NCI-H1417 (cell line): ENCODE data around the gene MPRIP.

Experiments used
- DNase-seq, 3 experiments: peaks; one replicate each; lab custom pipeline; 2025; lab: John Stamatoyannopoulos, UW

Gene MPRIP

GRCh38 chr17:17050346-17051345, 8.4 kb downstream of the MPRIP start:
- no peak for DNase-seq

GRCh38 chr17:17051380-17051779, 9.1 kb downstream of the MPRIP start:
- DNase-seq, result no peak

GRCh38 chr17:17051791-17052461, 9.7 kb downstream of the MPRIP start:
- peak in 2 of 3 experiments; percentile 36 to 76 for DNase-seq

- DNase-seq, result no peak
Measured at GRCh38 chr17:17052462-17053221, 10.4 kb downstream of the MPRIP start.

DNA sequence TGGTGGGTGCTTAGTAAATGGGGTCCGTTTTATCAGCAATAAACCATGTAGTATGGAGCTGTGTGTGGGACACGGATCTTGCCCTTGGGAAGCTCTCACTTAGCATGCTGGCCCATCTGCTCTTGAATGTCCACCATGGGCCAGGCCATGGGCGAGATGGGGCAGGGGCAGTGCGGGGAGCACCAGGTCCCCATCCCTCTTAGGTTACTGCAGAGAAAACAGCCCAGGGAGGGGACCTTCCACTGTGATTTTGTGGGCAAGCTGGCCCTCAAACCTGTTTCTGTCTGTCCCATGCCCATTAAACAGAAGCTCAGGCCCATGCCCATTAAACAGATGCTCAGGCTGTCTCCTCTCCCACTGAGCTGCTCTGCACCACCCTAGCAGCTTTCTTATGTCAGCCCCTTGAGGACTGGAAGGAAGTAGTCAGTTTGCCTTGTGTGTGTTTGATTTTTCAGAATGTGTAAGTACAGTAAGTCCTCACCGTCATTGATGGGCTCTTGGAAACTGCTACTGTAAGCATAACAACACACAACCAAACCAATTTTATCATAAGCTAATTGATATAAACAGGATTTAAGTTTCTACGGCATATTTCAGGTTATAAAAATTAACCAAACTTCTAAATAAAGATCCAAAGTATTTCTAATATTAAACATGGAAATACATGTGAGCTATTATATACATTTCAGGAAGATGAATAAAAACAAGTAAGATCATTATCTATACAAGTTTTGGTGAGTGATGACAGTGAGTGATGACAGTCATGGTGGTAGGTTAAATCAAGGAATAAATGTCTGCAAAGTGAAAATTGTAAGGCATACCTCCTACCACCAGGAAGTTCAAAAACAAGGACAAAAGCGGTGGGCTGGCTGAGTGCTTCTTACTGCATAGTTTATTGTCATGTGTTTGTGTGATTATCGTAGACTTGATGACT, 11.5 kb downstream of the MPRIP start:
- DNase-seq, result no peak

GRCh38 chr17:17054636-17055035, 12.4 kb downstream of the MPRIP start:
- no peak for DNase-seq

DNA sequence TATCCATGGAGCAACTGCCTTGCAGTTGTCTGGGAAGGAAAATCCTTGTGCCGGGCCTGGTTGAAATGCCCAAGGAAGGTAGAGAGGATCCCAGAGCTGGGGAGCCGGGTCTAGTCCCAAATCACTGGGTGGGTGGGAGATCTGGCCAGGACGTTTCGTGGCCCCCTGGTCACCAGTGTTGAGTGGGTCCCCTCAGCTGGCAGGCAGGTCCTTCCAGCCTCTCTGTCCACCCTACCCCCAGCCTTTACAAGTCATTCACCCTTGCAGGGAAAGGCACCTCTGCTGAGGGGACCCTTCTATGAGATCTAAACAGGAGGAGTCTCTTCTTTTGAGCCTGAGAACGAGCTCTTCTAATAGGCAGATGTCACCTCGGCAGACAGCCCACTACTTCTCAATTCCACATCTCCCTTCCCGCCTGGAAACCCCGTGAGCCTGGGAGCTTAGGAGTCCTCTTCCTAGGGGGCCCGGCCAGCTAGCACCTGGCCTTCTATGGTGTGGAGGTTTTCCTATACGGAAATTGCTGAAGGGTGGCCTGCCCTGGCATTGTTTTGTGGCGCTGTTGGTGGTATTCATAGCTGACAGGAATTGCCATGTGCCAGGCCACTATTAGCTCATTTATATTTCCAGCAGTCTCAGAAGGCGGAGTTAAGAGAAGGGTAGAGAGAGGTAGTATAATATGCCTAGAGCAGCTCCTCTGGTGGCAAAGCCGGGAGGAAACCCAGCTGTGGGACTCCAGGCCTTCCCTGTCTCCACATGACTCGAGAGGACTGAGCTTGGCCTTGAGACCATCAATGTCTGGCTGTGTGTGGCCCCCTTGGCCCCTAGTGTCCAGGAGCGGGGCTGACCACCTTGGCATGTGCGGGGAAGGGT, 13.3 kb downstream of the MPRIP start:
- peak in 2 of 3 experiments; percentile 56 to 87 for DNase-seq

GRCh38 chr17:17056156-17056539, 13.9 kb downstream of the MPRIP start:
- DNase-seq, result no peak

- DNase-seq, result no peak
Measured at GRCh38 chr17:17057057-17057551, 14.8 kb downstream of the MPRIP start.

DNA sequence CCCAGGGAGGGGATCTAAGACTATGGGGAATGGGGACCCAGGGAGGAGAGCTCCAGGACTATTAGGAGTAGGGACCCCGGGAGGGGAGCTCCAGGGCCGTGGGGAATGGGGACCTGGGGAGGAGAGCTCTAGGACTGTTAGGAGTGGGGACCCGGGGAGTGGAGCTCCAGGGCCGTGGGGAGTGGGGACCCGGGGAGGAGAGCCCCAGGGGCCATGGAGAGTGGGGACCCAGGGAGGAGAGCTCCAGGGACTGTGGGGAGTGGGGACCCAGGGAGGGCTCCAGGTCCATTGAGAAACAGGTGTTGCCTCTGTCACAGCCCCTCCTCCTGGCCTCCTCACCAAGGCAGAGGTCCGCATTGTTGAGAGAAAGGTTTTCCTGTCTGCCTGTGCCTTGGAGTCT, 16.0 kb downstream of the MPRIP start:
- no peak for DNase-seq

GRCh38 chr17:17059301-17059890, 17.1 kb downstream of the MPRIP start:
- no peak for DNase-seq

GRCh38 chr17:17060001-17060922, 18.0 kb downstream of the MPRIP start:
- no peak for DNase-seq

GRCh38 chr17:17060930-17061329, 18.7 kb downstream of the MPRIP start:
- no peak for DNase-seq

DNA sequence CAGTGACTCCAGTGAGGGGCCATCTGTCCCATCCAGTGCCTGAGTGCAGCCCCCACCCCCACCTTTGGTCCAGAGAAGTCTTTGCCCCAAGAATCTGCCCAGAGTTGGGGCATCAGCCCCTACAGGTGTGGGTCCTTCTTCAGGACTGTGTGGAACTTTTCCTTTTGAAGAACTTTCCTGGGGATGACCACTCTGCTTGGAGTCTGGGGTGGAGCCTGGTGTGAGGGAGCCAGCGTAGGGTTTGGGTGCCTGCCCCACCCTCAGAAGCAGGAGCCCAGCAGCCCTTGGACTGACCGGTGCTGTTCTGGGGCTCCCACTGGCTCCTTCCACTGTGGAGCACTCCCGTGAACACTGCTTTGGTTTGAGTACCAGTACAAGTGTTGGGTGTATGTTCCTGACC, 19.3 kb downstream of the MPRIP start:
- no peak for DNase-seq

DNA sequence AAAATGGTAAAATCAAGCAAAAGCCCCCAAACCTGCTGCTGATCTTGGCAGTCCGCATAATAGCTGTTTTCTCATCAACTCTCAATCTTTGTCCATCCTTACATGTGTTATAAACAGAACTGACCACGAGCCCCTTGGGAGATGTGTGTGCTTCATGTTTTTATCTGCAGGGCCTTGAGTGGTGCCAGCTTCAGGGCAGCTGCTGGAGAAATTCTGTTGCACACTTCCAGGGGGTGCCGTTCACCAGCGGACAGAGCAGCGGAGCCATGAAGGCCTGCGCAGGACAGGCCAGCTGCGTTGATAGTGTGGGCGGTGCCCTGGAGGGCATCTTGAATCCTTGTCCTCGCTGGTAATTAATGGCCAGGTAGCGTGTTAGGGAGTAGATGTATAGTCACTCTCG, 20.1 kb downstream of the MPRIP start:
- DNase-seq, result peak in 1 of 3 experiments; percentile 1

DNA sequence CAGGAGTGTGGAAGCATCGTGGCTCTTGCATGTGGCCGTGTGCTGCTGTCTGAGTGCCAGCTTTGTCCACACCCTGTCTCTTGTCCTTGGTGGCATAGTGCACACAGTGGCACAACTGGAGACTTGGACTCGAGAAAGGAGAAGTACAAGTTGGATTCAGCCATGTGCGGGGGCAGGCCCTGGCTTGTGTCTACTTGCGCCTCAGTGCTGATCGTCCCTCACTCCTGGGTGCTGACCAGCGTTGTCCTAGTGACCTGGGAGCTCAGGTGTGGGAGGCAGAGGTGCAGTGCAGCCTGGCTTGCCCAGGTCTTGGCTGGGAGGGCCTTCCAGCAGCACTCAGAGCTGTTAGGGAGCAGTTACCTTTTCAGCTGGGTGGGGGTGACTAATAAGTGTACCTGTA, 20.6 kb downstream of the MPRIP start:
- no peak for DNase-seq

DNA sequence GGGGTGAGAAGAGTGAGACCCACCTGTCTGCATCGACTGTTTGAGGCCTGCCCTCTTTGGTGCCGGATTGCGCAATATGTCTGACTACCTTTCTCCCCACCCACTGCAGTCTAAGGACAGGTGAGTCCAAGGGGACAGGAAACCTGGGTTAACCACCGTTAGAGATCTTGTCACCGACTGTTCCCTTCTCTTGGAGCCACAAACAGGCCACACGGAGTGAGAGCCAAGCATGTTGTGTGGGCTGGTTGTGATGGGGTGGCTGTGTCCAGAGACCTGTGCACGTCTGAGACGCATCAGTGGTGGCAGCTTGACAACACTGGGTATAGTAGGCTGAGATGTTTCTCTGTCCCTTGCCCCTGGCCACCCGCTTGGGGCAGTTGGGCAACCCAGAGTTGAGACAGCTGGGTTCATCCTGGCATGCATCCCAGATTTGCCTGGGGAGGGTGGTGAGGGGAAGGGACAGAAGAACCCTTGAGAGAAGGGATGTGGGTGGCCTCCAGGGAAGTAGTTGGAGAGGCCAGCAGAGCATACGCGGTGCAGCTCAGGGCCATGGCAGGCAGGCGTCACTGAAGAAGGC, 21.4 kb downstream of the MPRIP start:
- peak in 1 of 3 experiments; percentile 0 for DNase-seq

- no peak for DNase-seq
Measured at GRCh38 chr17:17064322-17064721, 22.1 kb downstream of the MPRIP start.
